NCI-H2171 (cell line): ENCODE results near the gene VWA5B2.
"Not testable (repeated sequence)": the region's sequence is repeated elsewhere in the genome, so short reads cannot be mapped to it uniquely, and the experiment has no call there.

ENCODE experiments used
- DNase-seq: peaks from one replicate; lab custom pipeline; 2025; lab: John Stamatoyannopoulos, UW

Gene VWA5B2

GRCh38 chr3:184242297-184242685, 12.9 kb downstream of the VWA5B2 start:
- DNase-seq, result no peak

DNA sequence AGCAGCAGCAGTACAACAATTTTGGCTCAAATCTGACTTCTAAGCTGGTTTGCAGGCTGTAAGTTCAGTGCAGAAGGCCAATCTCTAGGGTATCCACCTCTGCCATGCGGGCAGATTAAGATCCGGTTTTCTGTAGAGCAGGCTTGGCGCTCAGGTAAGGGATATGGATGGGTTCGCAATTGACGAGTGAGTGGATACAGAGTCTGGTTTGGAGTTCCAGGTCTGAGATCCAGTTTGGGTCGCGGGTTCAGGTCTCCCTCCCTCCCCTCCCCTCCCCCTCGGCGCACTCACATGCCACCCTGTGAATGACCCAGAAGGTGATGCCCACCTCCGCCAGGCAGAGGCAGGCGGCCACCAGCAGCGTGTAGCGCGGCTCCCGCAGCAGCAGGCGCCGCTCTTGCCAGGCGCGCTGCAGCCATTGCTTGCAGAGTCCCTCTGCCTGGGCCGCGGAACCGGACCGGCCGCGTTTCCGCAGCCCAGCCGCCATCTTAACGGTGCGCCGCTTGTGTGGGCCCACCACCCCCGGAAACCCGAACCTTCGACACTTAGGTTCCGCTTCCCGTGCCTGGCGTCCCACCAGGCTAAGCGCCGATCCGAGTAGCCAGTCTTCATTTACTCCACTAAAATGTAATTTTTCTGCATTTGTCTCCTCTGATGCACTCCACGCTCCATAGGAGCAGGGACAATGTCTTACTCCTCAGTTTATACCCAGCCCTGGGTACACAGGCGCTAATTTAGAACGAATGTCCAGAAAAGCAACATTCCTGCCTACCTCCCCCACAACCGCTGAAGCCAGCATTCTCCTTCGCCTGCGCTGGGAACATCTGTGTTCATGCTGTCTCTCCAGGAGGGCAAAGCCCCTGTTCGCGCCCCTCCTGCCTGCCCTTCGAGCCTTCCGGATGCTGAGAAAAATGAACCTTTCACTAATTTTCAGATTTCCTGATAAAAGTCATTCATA, 19.3 kb downstream of the VWA5B2 start, which contains the start of gene ALG3:
TSS of gene ALG3 (minus strand) at position 509 of the 958 bp plus-strand sequence. CDS start at position 487, 22 bp downstream.
- DNase-seq, result peak; percentile 88

DNA sequence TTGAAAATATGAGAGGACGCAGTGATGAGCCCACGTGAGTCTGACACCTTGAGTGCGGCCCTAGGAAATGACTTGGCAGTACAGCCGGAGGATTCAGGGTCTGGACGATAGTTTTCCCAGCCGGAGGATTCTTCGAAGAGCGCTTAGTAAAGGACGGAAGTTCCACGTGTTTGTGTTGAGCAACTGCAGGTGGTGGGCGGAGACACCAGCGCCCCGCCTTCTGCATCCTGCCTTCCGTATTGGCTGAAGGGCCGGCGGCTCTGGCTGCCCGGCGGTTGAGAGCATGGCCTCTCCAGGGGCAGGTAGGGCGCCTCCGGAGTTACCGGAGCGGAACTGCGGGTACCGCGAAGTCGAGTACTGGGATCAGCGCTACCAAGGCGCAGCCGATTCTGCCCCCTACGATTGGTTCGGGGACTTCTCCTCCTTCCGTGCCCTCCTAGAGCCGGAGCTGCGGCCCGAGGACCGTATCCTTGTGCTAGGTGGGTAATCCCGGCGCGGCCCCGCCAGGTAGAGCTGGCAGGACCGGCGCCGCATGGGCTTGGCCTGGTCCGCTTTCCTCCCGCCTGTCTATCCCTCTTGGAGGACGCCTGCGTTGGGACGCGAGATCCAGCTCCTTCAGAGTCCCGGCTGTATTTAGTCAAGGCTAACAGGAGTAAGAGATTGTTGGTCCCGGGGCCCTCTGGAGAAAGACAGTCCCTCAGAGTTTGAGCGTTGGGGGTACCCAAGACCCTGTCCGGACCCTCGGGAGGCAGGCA, 20.2 kb downstream of the VWA5B2 start, which contains the start of gene EEF1AKMT4:
TSS of gene EEF1AKMT4 (plus strand) at position 261 of the 755 bp plus-strand sequence. CDS start at position 284, 23 bp downstream.
- peak; percentile 96 for DNase-seq

DNA sequence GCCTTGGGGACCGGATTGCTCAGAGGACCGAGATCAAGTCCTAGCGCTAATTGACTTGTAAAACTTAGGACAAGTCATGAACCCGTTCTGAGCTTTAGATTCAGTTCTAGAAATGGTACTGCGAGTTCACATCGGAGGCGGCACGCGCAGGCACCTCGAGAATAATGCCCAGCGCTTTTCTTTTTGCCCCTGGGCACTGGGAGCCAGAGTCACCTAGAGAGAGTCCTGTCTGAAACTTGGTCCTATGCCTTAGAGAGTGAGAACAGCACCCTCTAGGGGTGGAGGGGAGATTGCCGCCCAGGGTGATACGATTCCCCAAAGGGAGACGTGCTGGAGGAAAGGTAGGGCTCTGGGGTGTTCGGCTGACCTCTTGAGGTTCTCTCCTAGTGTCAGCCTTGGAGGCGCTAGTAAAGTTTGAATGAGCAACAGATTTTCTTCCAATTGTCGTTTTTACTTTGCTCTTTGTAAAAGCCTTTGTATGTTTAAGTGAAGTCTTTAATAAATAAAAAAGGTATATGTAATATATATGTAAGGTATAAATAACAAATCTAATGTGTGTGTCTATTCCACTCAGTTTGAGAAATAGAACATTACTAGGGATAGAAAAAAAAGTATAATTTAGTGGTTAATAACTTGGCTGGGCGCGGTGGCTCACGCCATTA, 20.9 kb downstream of the VWA5B2 start:
- DNase-seq, result peak; percentile 85

DNA sequence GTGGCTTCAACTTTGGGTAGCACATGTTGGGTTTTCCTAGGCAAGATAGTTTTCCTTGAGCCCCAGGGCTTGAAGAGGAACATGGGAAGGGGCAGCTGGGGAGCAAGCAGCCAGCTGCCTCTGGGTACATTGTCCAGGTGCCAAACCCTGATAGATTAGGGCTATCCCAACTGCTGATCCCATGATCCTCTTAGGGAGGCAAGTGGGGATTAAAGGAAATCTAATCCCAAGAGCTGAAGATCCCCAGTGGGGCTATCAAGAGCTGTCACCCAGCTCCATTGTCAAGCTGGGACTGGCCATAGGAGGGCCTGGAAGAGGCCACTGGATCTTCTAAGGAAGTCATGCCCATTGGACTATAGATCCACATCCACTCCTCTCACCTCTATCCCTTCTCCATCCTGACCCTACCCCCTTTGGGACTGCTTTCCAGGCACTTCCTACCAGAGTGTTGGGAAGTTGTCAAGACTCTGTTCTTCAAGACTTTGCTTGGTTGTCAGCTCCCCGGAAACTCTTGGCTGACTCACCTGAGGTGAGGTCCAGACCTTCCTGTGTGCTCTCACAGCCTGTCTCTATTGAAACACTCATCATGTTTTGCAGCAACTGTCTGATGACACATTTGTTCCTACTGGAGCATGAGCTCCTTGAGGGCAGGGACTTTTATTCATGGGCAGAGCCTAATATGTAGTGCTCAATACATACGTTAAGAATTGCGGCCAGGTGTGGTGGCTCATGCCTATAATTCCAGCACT, 26.1 kb downstream of the VWA5B2 start:
- no peak for DNase-seq

- DNase-seq, result no peak
Observed at GRCh38 chr3:184257083-184257915, 27.9 kb downstream of the VWA5B2 start.

GRCh38 chr3:184258926-184259325, 29.5 kb downstream of the VWA5B2 start:
- no peak for DNase-seq

DNA sequence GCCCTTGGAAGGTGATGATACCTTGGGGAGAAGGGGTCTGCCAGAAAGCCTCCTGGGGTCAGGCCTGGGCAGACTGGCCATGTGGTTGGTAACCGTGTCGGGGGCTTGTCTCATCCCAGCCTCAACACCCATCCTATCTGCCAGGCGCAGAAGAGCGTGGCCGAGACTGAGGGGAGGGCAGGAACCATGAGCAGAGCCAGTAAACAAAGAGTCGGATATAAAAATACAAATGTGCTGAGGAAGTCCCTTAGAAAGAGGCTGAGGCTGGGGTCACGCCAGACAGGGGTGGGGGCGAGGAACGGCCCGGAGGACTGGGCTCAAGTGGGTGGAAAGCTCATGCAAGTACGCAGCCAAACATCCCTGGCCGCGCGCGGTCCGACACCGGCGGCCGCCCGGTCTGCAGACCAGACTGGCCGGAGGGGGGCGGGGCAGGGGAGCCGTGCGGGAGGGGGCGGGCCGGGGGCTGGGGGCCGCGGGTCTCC, 30.1 kb downstream of the VWA5B2 start:
- no peak for DNase-seq

DNA sequence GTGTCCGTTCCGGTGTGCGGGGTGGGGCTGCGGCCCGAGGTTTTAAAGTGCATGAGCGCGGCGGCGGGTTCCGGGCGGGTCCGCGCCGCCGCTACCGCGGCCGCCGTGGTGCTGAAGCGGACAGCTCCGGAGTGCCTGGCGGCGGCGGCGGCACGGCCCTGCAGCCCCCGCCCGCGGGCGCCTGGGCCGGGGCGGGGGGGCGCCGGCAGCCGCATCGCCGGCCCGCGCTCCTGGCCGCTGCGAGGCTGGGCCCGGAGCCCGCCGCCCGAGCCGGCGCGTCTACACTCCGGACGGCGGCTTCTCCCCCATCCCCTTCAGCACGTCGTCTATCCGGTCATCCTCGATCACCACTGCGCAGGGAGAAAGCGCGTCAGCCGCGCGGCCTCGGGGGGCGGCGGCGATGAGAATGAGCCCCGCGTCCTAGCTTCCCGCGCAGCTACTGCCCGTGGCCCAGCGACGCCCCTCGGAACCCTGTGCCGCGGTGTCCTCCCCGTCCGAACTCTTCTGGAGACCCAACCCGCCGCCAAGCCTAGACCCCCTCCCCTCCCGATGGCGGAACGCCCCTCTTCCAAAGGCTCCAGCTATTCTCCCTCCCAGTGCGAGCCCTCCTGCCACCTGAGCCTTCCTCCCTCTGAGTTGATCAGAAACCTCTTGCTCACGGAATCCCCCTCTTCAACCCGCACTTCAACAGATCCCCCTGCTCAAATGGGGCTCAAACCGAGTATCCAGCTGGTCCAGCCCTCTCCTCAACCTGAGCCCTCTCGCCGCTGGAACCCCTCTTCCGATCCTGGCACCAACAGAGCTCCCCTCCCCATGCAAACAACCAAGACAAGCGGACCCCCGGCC, 30.7 kb downstream of the VWA5B2 start:
- no peak for DNase-seq

GRCh38 chr3:184260724-184261269, 31.4 kb downstream of the VWA5B2 start:
- no peak for DNase-seq

- peak; percentile 77 for DNase-seq
Observed at GRCh38 chr3:184261270-184261853, 32.0 kb downstream of the VWA5B2 start, which contains the start of gene CAMK2N2. CAMK2N2 (minus strand) TSS chr3:184261553; CDS start chr3:184261285, 268 bp downstream.

DNA sequence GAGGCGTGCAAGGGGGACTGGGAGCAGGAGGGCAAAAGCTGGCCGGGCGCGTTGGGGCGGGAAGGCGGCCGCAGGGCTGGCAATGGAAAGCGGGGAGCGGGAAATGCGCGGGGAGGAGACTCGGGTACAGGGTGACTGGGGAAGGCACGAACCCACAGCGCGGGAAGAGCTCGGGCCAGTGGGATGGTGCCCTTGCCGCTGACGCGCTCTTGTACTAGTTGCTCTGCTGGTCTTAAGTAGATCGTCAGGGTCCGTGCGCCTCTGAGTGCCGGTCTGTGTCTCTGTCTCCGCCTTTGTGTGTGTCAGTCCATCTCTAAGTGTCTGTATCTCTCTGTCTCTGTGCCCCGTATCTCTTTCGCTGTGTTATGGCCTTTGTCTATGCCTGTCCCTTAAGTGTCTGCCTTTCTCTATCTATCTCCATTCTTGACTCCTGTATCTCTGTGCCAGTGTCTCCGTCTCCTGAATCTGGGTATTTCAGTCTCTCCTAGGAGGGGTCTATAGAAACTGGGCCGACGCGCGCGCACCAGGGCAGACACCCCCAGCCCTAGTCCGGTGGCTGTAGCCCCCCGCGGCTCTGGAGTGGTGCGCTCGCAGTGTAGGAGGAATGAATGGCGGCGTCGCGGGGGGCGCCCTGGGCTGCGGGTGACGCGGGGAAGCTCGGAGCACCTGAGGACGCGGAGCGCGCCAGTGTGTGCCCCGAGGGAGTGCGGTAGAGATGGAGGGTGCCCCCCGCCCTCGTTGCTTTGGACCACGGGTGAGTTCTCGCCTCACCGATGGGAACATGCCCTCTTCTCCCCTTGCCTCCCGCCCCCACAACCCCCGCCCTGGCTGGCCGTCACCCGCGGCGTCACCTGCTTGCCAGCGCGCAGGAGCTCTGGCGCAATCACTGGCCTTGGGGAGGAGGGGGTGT, 32.7 kb downstream of the VWA5B2 start:
- peak; percentile 48 for DNase-seq

DNA sequence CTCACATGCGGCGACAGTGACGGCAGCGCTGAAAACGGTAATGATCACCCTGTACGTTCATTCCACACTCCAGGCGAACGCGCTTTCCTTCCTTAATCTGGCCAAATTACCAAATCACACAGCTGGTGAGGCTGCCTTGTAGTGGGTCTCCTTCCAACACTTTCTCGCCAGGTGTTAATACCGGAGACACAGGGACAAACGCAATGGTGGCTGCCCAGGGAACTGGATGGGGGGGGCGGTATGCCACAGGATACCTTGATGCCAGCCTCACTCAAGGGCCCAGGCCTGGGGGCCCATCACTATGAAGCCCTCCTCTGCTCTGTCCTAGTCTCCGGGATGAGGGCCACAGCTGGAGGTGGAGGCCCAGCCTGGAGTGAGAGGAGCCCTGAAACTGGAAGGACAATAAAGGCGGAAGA, 33.4 kb downstream of the VWA5B2 start:
- no peak for DNase-seq

DNA sequence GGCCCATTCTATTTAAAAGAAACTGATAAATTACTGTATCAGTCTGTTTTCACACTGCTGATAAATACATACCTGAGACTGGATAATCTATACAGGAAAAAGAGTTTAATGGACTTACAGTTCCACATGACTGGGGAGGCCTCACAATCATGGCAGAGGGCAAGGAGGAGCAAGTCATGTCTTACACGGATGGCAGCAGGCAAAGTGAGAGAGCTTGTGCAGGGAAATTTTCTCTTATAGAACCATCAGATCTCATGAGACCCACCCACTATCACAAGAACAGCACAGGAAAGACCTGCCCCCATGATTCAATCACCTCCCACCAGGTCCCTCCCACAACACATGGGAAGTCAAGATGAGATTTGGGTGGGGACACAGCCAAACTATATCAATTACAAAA, 37.9 kb downstream of the VWA5B2 start:
- not testable (repeated sequence) for DNase-seq

GRCh38 chr3:184272269-184272668, 42.9 kb downstream of the VWA5B2 start:
- no peak for DNase-seq

- DNase-seq, result no peak
Observed at GRCh38 chr3:184275381-184275701, 46.0 kb downstream of the VWA5B2 start.
